Measurements from ENCODE around the gene NTMT1.

NTMT1 gene

DNA sequence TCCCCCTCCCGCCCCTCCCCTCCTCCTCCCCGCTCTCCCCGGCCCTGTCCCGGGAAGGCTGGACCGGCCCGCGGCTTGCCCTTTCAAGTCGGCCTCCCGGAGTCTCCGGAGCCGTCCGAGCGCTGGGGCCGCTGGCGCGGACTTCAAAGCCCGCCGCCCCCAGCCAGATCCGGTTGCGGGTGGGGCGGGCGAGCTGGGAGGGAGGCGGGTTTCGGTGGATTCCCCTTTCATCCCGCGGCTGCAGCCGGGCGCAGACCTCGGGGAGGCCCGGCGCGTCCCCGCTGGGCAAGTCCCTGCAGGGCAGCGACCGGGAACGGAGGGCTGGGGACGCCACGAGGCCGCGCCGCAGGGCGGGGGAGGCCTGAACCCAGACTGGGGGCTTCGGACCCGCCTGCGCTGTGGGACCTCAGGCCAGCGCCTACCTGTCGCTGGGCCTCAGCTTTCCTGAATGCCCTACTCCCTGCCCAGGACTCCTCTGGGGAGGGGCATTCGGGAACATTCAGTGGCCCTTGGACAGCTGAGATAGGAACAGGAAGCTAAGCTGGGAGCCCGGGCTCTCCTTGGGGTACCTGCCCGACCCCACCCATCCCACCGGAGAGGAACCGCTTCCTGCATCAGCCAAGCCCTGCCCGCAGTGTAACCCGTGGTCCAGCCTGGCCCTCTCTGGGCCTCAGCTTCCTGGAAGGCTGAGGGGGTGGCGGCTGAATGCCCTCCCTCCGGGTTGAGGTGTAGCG lies 28.4 kb upstream of the NTMT1 start:
- DNase-seq, result no peak

- DNase-seq, result no peak
Measured at GRCh38 chr9:129598089-129598596, 27.8 kb upstream of the NTMT1 start.

DNA sequence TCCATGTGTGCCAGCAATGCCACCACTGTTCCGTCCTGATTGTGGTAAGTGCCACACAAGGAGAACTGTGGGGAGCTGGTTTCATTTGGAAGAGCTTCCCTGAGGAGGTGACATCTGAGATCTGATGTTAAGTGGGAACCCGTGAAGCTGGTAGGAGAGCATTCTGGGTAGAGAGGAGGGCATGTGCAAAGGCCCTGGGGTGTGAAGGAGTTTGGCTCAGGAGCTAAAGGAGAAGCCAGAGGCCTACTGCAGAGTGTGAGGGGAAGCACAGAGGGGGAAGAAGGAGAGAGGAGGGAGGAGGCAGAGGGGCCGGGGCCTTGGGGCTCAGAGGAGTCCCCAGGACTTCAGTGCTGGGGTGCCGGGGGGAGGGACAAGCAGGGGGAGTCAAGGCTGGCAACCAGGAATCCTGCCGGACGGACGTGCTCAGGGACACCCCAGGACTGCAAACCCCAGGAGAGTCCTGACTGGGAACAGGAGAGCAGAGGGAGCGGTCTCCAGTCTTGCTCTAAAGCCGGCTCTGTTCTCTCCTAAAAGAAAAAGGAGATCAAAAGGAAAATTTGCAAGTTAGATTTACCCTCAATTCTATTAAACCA lies 24.8 kb upstream of the NTMT1 start:
- DNase-seq, result no peak

DNA sequence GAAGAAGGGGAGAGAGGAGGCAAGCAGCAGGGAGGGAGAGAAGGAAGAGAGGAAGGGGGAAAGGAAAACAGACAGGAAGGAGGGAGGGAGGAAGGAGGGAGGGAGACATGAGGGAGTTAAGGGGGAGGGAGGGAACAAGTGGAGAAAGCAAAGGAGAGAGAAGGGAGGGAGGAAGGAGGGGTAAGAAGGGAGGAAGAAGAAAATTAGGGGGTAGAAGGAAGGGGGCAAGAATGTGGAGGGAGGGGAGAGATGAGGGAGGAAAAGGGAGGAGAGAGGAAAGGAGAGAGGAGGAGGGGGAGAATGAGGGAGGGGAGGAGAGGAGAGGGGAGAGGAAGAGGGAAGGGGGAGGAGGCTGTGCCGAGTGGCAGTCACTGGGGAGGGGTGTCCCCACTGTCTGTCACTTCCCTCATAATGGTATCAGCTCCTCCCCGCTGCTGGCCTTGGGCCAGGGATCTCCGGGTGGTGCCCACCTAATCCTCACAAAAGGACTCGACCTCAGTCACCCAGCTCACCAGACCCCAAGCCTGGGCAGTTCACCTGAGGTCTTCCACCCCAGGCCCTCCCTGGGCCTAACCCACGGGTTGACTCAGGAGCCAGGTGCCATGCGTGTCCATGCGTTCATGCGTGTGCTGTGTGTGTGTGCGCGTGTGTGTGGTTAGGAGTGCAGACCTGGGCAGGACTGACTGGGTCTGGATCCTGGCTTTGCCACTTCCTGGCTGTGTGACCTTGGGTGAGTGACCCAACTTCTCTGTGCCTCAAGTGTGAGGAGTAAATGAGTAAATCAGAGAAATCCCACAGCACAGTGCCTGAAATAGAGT lies 23.2 kb upstream of the NTMT1 start:
- no peak for DNase-seq

- no peak for DNase-seq
Measured at GRCh38 chr9:129604056-129604765, 21.8 kb upstream of the NTMT1 start.

- DNase-seq, result no peak
Measured at GRCh38 chr9:129604766-129605163, 21.2 kb upstream of the NTMT1 start.

- DNase-seq, result no peak
Measured at GRCh38 chr9:129606161-129607026, 19.6 kb upstream of the NTMT1 start.

GRCh38 chr9:129607027-129607387 lies 19.0 kb upstream of the NTMT1 start:
- no peak for DNase-seq

- DNase-seq, result no peak
Measured at GRCh38 chr9:129608561-129609481, 17.1 kb upstream of the NTMT1 start.

- DNase-seq, result no peak
Measured at GRCh38 chr9:129609486-129610212, 16.3 kb upstream of the NTMT1 start.

DNA sequence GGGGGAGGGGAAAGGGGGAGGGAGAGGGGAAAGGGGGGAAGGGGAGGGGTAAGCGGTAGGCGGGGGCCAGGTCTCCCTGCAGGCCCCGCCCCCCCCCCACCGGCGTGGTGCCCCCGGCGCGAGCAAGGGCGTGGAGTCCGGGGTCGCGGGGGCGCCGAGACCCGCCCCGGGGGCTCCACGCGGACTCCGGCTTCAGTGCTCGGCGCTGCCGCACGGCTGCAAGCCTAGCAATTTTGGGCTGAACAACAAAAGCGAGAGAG lies 15.8 kb upstream of the NTMT1 start:
- DNase-seq, result no peak

DNA sequence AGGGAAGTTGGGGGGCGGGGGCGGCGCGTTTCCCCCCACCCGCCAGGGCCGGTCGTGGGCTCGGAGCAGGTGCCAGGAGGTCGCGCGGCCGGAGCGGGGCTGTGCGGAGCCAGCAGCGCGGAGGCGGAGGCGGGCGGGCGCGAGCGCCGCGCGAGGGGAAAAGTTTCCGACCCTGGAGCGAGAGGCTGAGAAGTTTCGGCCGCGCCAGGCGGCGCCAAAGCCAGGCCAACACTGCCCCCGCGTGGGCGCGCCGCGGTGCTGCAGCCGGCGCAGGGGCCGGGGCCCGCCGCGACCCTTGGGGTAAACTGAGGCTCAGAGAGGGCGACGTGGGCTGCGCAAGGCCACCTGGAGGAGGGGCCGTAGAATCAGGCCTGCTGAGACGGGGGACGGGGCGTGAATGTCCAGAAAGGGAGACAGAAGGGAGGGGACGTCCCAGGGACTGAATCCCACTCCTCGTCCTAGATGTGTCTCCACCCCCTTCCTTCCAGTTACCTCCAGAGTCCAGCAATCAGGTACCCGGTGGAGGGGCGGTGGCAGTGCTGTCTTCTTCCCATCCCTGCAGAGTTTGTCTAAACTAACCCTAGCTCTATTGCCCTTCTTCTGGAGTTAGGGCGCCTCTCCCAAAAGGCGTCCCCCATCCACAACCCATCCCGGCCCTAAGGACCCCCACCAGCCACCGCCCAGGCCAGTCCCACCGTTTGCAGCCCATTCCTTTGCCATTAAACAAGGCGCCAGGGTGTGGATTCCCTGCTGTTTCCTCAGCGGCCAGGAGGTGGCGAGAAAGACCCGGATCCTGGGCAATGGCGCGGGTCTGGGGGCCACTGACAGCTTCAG lies 15.3 kb upstream of the NTMT1 start:
- peak; percentile 65 for DNase-seq

DNA sequence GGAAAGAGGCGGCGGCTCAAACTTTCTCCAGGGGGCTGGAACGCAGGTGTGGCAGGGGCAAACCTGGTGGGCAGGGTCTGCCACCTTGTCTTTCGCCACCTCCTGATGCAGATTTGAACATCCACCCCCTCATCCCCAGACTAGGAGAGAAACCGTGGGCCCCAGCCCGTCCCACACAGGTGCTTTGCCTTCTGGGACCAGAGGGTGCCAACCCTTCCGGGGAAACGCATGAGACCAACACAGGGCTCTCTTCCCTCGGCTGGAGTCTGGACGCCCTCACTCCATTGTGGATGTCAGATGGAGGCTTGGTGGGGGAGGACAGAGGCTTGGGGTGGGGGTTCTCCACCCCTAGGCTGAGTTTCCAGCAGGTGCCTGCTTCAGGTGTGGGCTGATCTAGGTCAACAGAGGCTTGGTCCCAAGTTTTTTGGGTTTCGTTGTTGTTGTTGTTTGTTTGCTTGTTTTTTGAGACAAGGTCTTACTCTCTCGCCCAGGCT lies 14.6 kb upstream of the NTMT1 start:
- DNase-seq, result no peak

GRCh38 chr9:129612123-129612522 lies 13.8 kb upstream of the NTMT1 start:
- DNase-seq, result no peak

DNA sequence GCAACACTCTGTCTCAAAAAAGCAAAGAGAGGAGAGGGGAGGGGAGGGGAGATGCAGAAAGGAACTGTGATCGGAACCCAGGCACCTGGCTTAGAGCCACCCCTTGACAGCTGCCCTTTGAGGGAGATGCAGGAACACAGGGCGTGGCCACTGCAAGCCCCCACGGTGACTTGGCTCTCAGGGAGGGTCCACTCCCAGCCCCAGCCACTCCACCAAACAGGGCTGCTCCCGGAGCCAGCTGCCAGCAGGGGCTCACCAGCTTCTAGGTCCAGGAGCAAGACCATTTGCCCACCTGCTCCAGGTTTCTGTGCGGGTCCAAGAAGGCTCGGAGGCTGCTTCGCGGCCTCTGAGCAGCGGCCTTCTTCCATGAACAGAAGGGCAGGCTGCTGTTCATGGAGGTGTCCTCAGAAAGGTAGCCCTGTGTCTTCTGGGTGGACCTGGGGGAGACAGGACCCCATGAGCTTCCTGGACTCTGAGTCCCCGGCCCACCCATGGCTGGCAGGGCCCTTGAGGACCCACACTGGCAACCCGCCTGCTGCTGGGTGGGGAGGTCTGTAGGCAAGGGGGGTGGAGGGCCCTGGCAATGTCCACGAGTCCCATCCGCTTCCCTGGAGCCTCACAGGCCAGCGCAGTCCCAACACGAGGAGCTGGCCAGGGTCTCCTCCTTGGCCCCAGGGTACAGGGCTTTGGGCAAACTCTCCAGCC lies 13.0 kb upstream of the NTMT1 start:
- DNase-seq, result no peak

DNA sequence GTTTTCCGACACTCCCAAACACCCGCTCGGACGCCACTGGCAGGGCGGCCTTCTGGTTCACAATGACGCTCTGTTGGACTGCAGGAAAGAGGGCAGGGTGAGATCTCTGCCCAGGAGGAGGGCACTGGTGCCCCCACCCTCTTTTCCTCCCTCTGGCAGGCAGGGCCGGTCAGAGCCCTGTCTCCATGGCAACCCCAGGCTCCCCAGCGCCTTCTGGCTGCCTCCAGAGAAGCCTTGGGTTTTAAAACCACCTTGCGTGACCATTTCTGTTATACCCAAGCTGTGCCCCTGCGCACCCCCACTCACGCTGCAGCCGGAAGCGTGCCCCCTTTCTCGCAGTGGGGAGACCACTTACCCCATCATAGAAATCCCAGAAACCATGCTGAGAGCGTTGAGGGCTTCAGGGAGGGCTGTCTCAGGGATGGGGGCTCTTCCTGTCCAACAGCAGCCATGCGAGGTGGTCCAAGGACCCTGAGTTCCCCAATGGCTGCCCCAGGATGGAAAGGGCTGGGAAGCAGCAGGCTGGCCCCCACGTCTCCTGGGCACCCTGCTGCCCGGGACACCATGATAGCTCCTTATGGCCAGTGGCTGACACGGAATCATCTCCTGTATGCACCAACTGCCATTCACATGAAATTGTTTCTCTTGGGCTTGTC lies 12.3 kb upstream of the NTMT1 start:
- DNase-seq, result no peak

DNA sequence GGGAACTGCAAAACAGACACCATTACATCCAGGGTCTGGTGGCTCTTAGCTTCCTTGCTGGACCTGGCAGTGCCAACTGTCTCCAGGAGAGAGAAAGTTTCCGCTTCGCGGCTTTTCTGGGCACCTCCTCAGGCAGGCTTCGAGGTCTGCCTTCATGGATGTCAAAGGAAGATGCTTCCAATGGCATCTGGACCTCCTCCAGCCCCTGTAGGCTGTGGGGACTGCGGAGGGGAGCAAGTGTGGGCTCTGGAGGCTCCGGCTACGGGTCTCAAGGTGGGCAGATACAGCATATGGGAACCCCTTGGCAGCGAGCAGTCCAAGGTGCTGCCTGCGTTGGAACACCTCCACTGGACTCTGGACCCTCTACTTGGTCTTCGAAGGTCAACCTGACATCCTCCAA lies 11.0 kb upstream of the NTMT1 start:
- DNase-seq, result no peak

Measured in NCI-H510A treated with DMSO at 0.1 percent for 48 hours (cell line).